K562 treated with DMSO at 1 percent for 48 hours (cell line): ENCODE data around the gene SCGB1A1. TPM values are rescaled to one million over a fixed set of nuclear protein-coding genes. Genes with fewer than 3 reads are reported as not detected.

ENCODE experiments used
- total RNA-seq: library from RNA; unstranded; fragments of 300-600 nt; gene quantifications from 2 replicates; pipeline ENCODE4 v1.2.3, GENCODE V29; 2022; ENCODE audit warnings: low replicate concordance; ENCODE audit errors: extremely low read depth

The SCGB1A1 gene
- total RNA-seq = not detected in 2 replicates

GRCh38 chr11:62418733-62419132 is at the start of gene SCGB1A1:
Gene SCGB1A1, plus strand, starts transcription at chr11:62419033. Its CDS starts 63 bp downstream, at chr11:62419096.

Other genes starting within 250 kb of the SCGB1A1 start
- gene SCGB1D1, start 228.8 kb upstream of the SCGB1A1 start, total RNA-seq = not detected in 2 replicates
- gene SCGB2A1, start 210.4 kb upstream of the SCGB1A1 start, total RNA-seq = not detected in 2 replicates
- gene SCGB1D2, start 176.8 kb upstream of the SCGB1A1 start, total RNA-seq = not detected in 2 replicates
- not detected in 2 replicates for gene SCGB2A2, start 148.9 kb upstream of the SCGB1A1 start, total RNA-seq
- gene SCGB1D4, start 120.0 kb upstream of the SCGB1A1 start, total RNA-seq = not detected in 2 replicates
- gene ASRGL1, start 81.6 kb upstream of the SCGB1A1 start, total RNA-seq = not detected in 2 replicates
- gene AHNAK, start 127.8 kb downstream of the SCGB1A1 start, total RNA-seq = not detected in 2 replicates
- gene EEF1G, start 154.9 kb downstream of the SCGB1A1 start, total RNA-seq = 2,176 and 4,535 TPM in 2 replicates
- gene TUT1, start 172.5 kb downstream of the SCGB1A1 start, total RNA-seq = not detected in 2 replicates
- not detected in 2 replicates for gene MTA2, start 182.8 kb downstream of the SCGB1A1 start, total RNA-seq
- not detected in 2 replicates for gene EML3, start 193.7 kb downstream of the SCGB1A1 start, total RNA-seq
- not detected in 2 replicates for gene ROM1, start 194.2 kb downstream of the SCGB1A1 start, total RNA-seq
- not detected in 2 replicates for gene B3GAT3, start 203.0 kb downstream of the SCGB1A1 start, total RNA-seq
- gene GANAB, start 227.6 kb downstream of the SCGB1A1 start, total RNA-seq = 252 TPM in 1 of 2 replicates, not detected in the other
- not detected in 2 replicates for gene INTS5, start 234.3 kb downstream of the SCGB1A1 start, total RNA-seq
- not detected in 2 replicates for gene C11orf98, start 246.2 kb downstream of the SCGB1A1 start, total RNA-seq
- not detected in 2 replicates for gene CSKMT, start 246.3 kb downstream of the SCGB1A1 start, total RNA-seq